Activated CD8-positive, alpha-beta memory T cell treated with anti-CD3 and anti-CD28 coated beads, Interleukin-2, amount 50 U/mL, for 4 hours (primary cell): ENCODE data around the gene PXDC1.
"Not testable (repeated sequence)": the region's sequence is repeated elsewhere in the genome, so short reads cannot be mapped to it uniquely, and the experiment has no call there.

Experiments used
- DNase-seq: peaks from one replicate; pipeline ENCODE4 v3.0.0-alpha.2; 2020

The PXDC1 gene

DNA sequence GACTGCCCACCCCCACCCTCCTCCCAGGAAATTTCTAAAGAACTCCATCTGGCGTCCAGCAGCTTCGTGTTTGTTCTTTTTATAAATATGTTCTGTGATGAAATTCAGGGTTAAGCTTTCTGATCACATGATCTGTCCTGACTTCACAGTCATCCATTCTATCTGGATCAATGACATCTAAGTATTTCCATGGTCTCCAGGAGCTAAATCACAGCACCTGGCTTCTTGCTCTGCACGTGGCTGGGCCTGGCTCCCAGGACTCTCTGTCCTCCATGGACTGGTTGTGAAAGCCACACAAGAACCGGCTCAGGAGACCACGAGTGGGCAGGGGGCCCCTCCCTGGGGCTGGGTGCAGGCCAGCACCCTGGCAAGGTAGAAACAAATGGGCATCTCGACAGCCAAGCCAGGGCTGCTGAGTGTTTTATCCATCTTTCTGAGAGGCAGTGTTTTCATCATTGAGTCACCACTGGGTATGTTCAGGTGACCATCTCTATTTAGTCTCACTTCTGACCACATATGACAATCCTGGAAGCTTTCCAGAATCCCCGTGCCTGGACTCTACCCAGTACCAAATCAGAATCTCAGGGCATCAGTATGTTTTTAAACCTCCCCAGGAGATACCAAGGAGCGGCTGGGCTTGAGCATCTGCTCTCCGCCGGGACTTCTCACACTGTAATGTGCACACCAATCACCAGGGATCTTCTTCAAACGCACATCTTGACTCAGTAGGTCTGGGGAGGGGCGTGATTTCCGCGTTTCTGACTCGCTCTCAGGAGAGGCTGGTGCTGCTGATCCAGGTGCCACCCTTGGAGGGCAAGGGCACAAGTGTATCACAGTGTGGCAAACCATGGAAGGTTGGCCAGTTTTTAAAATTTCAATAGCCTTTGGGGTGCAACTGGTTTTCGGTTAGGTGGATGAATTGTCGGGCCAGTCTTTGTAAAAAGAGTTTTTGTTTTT, 31.6 kb upstream of the PXDC1 start:
- no peak for DNase-seq

DNA sequence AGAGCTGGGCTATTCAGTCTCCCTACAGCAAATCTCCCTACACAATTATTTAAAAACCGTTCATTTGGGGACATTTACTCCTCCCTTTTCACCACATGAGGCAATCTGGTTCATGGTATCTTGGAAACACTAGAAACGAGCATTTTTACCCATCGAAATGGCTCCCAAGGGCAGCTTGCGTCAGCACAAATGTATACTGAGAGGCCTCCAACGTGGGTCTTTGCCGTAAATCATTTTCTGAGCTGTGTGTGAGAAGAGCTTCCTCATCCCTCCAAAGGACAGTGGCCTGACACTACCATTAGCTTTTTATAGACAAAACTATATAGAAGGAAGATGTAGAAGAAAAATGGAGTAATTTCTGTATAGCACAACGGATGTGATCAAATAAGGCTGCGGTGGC, 30.0 kb upstream of the PXDC1 start:
- no peak for DNase-seq

DNA sequence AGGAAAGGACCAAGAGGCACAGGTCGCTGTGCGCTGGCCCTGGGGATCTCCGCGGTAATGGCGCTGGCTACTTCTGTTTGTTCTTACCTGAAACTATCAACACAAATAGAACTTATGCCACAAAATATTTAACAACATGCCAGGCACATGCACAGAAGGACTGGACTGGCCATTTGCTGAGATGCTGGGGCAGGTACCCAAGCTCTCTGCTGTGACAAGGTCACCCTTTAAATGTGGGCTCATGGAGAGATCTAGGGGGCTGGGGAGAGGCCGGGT, 28.0 kb upstream of the PXDC1 start:
- DNase-seq, result no peak

- no peak for DNase-seq
These were observed 27.4 kb upstream of the PXDC1 start for GRCh38 chr6:3778701-3779573.

GRCh38 chr6:3777730-3778461, 26.4 kb upstream of the PXDC1 start:
- no peak for DNase-seq

- DNase-seq, result no peak
These were observed 25.5 kb upstream of the PXDC1 start for GRCh38 chr6:3776881-3777507.

GRCh38 chr6:3775847-3776246, 24.3 kb upstream of the PXDC1 start:
- DNase-seq, result no peak

DNA sequence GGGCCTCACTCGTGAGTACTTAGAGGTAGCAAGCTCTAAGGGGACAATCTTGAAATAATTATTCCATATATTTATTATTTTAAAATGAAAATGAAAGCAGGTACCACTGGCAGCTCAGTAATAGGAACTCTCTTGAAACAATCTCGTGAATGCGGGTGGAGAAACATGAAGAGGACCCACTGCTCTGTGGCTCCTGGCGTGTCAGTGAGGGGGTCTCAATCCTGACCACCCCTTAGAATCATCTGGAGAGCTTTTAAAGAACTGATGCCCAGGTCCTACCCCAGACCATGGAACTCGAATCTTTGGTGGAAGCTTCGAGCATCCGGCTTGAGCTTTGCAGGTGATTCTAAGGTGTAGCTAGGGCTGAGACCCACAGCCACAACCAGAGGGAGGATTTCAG, 23.9 kb upstream of the PXDC1 start:
- DNase-seq, result no peak

- no peak for DNase-seq
These were observed 22.3 kb upstream of the PXDC1 start for GRCh38 chr6:3773678-3774298.

DNA sequence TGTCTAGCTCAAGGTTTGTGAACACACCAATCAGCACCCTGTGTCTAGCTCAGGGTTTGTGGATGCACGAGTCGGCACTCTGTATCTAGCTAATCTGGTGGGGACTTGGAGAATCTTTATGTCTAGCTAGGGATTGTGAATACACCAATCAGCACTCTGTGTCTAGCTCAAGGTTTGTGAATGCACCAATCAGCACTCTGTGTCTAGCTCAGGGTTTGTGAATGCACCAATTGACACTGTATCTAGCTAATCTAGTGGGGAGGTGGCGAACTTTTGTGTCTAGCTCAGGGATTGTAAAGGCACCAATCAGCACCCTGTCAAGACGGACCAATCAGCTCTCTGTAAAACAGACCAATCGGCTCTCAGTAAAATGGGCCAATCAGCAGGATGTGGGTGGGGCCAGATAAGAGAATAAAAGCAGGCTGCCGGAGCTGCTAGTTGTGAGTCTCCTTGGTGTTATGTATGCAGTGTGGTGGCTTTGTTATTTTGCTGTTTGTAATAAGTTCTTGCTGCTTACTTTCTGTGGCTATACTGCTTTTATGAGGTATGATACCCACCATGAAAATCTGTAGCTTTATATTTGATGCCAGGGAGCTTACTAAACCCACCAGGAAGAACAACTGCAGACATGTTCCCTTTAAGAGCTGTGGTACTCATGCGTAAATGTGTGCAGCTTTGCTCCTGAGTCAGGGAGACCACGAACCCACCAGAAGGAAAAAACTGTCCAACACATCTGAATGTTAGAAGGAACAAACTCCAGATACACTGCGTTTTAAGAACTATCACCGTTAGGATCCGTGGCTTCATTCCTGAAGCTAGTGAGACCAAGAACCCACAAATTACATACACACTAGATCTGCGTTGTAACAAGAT, 20.9 kb upstream of the PXDC1 start:
- not testable (repeated sequence) for DNase-seq

GRCh38 chr6:3771407-3772011, 20.0 kb upstream of the PXDC1 start:
- no peak for DNase-seq

DNA sequence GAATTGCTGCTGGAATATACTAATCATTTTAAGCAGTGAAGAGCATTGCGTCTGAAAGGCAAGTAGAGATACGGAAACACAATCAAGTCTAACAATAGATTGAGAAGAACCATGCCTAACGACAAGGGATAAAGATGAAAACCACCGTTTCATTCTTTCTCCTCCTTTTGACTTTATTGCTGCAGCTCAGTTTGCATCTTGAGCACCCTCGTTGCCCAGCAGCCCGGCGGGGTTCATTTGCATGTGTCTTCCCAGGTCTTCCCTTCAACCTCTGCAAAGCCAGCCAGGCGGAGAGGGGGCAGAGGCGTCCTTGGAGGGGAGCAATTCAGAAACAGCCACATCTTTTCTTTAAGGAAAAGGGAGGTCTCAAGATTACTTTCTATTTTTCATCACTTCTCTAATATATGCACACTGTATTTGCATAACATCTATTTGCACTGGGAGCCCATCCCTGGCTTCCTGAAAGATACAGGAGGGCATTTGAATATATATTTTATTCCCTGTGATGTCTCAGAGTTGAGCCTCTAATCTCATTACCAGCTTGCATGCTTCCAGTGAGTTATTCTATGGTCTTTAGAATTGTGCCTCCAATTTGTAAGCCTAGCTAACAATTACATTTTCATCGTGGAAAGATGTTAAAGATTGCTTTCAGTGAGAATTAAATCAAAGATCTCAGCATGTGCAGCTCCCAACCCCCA, 18.7 kb upstream of the PXDC1 start:
- no peak for DNase-seq

- DNase-seq, result no peak
These were observed 18.1 kb upstream of the PXDC1 start for GRCh38 chr6:3769610-3770009.

DNA sequence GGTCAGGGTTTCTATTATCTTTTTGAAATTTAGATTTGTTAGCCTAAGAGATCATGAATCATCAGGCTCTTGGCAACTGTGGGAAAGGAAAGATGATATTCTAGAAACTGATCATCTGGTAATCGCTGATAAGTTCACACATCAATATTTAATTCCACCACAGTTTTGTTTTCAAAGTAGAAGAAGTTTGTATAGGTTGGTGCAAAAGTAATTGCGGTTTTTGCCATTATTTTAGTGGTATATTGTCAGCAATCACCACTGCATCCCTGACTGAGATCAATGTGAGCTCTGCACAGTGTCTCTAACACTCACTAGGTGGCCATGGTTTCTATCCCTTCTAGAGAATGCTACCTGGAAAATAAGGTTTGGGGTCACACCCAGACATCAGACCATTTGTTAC, 17.0 kb upstream of the PXDC1 start:
- no peak for DNase-seq

DNA sequence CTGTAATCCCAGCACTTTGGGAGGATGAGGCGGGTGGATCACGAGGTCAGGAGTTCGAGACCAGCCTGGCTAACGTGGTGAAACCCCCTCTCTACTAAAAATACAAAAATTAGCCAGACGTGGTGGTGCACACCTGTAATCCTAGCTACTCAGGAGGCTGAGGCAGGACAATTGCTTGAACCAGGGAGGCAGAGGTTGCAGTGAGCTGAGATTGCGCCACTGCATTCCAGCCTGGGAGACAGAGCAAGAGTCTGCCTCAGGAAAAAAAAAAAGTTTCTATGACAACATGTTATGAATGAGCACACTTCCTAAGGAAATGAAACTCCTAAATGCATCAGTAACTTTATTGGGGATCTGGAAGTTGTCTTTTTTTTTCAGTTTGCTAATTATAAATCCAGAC, 16.0 kb upstream of the PXDC1 start:
- not testable (repeated sequence) for DNase-seq

- DNase-seq, result no peak
These were observed 14.7 kb upstream of the PXDC1 start for GRCh38 chr6:3766214-3766613.

DNA sequence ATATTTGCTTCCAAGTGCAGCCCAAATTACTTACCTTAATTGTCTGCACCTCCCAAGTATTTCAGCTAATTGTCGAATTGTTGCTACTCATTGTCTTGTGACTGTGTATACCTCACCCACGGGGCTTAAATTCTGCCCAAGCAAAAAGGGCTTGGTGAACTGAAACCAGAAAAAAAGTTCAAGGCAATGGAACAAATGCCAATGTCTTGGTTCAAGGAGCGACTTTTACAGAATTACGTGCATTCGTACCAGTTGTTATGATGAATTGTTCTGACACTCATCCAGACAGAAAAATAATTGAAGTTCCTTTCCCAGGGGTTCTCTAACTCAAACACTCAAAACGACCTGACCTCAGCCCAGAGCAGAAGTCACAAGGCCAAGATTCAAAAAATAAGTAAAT, 13.9 kb upstream of the PXDC1 start:
- DNase-seq, result no peak

DNA sequence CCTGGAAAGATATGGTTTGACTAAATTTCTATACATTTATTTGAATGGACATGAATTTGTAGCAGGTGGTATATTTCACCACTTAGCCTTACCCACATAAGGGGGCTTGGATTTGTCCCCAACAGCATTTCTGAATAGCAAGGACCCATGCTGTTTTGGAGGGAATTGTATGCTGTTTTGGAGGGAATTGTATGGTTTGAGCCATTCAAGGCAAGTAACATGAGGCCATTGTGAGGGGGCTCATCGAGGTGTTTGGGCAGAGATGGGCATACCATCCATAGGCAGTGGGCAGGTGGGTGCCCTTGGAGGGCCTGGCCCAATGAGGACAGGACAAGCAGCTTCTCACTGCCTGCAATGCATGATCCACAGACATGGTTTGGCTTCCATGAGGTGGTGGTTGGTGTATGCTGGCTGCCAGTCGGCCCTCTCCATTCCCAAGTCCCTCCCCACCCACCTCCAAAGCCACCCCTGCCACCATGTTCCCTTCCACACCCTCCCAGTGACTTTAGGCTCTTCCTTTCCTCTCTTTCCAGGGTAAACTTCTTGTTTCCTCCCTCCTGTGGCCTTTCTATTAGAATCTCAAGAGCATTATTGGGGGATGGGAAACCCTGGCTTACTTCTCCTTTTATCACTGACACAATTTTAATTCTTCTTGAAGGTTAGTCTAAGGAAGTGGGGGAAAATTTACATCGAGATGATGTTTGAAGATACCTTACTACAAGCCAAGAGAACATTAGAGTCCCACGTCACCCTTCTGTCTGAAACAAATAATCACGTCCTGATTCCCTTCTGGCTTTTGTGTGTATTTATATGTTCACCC, 13.2 kb upstream of the PXDC1 start:
- DNase-seq, result no peak

- no peak for DNase-seq
These were observed 11.3 kb upstream of the PXDC1 start for GRCh38 chr6:3762852-3763251.
